Type B pancreatic cell (in vitro differentiated cells): Measurements from ENCODE around the gene TSHZ2. TPM values are rescaled to one million over a fixed set of nuclear protein-coding genes. Genes with fewer than 3 reads are reported as not detected.
"Not testable (repeated sequence)": the region's sequence is repeated elsewhere in the genome, so short reads cannot be mapped to it uniquely, and the experiment has no call there.

ENCODE experiments used
- DNase-seq: peaks from one replicate; pipeline ENCODE4 v3.0.0; 2021; ENCODE audit warnings: mixed read lengths; ENCODE audit not compliant: unreplicated experiment; ENCODE audit errors: extremely low spot score
- H3K27ac Mint-ChIP-seq: 2 replicates; pipeline ENCODE4 v1.8.0; 2021; ENCODE audit warnings: mild to moderate bottlenecking, mixed read lengths
- H3K27me3 Mint-ChIP-seq: 2 replicates; pipeline ENCODE4 v1.8.0; 2021; ENCODE audit warnings: mixed read lengths
- H3K36me3 Mint-ChIP-seq: 2 replicates; pipeline ENCODE4 v1.8.0; 2021; ENCODE audit warnings: mixed read lengths
- H3K4me1 Mint-ChIP-seq: one replicate; pipeline ENCODE4 v1.8.0; 2021; ENCODE audit warnings: mixed read lengths; ENCODE audit not compliant: unreplicated experiment
- H3K4me3 Mint-ChIP-seq: 2 replicates; pipeline ENCODE4 v1.8.0; 2021; ENCODE audit warnings: mild to moderate bottlenecking, mixed read lengths
- H3K9me3 Mint-ChIP-seq: 2 replicates; pipeline ENCODE4 v1.8.0; 2021; ENCODE audit warnings: mixed read lengths
- total RNA-seq: library from RNA; stranded (reverse); gene quantifications from 2 replicates; pipeline ENCODE4 v1.2.1, GENCODE V29; 2021; ENCODE audit warnings: low replicate concordance
- TF ChIP-seq, protein P1 (sequence below): fragments of 200-600 bp; sonication (generic); conservative IDR thresholded peaks from 2 replicates; pipeline ENCODE4 v1.5.0; 2021; ENCODE audit warnings: antibody characterized with exemption, mild to moderate bottlenecking

Gene TSHZ2
- total RNA-seq, 1 donor from 2014 or later = 45.5 TPM

- no peak for DNase-seq
- Mint-ChIP-seq H3K27me3 (no peaks in the 10 kb centered on the region), H3K36me3 (no peaks in the 10 kb centered on the region), H3K4me3 (peak overlapping the region; percentile 78), H3K27ac (peak overlapping the region; percentile 39), H3K9me3 (no peaks in the 10 kb centered on the region), H3K4me1 (peaks cover 1% of the 10 kb centered on the region)
- TF ChIP-seq, protein P1, sequence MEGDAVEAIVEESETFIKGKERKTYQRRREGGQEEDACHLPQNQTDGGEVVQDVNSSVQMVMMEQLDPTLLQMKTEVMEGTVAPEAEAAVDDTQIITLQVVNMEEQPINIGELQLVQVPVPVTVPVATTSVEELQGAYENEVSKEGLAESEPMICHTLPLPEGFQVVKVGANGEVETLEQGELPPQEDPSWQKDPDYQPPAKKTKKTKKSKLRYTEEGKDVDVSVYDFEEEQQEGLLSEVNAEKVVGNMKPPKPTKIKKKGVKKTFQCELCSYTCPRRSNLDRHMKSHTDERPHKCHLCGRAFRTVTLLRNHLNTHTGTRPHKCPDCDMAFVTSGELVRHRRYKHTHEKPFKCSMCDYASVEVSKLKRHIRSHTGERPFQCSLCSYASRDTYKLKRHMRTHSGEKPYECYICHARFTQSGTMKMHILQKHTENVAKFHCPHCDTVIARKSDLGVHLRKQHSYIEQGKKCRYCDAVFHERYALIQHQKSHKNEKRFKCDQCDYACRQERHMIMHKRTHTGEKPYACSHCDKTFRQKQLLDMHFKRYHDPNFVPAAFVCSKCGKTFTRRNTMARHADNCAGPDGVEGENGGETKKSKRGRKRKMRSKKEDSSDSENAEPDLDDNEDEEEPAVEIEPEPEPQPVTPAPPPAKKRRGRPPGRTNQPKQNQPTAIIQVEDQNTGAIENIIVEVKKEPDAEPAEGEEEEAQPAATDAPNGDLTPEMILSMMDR = no peak
Measured at GRCh38 chr20:53503517-53503919, 531.4 kb downstream of the TSHZ2 start.

GRCh38 chr20:53504106-53504505 lies 531.9 kb downstream of the TSHZ2 start:
- H3K36me3 Mint-ChIP-seq, H3K9me3 Mint-ChIP-seq, DNase-seq, H3K4me1 Mint-ChIP-seq, H3K27me3 Mint-ChIP-seq: not testable (repeated sequence)
- peak overlapping the region; percentile 39 for H3K27ac Mint-ChIP-seq
- peak overlapping the region; percentile 78 for H3K4me3 Mint-ChIP-seq

DNA sequence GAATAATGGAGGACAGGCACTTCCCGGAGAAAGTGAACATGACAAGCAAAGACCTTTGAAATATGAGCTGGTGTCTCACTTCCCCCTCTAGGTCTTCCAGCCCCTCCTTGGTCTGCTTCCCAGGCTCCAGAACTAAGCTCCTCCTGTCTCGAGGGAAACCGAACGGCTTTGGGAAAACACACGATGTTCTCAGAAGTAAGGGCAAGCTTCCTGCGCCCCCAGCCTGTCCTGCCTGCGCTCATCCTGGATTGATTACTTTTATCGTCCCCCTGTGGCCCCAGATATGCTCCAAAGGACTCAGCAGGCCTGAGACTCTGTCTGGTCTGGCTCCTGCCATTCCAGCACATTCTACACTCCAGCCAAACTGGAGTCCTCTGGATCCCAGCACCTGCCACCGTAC lies 538.1 kb downstream of the TSHZ2 start:
- no peaks in the 10 kb centered on the region for H3K36me3 Mint-ChIP-seq
- no peak overlapping the region for H3K27ac Mint-ChIP-seq
- H3K27me3 Mint-ChIP-seq = no peaks in the 10 kb centered on the region
- H3K4me3 Mint-ChIP-seq = no peak overlapping the region
- no peak for DNase-seq
- TF ChIP-seq, protein P1 = no peak
- H3K9me3 Mint-ChIP-seq = peaks cover 7% of the 10 kb centered on the region
- H3K4me1 Mint-ChIP-seq = peaks cover 7% of the 10 kb centered on the region

GRCh38 chr20:53510704-53511103 lies 538.5 kb downstream of the TSHZ2 start:
- Mint-ChIP-seq H3K27me3 (no peaks in the 10 kb centered on the region), H3K4me1 (peaks cover 10% of the 10 kb centered on the region), H3K9me3 (peaks cover 7% of the 10 kb centered on the region), H3K36me3 (no peaks in the 10 kb centered on the region), H3K27ac (no peak overlapping the region), H3K4me3 (no peak overlapping the region)
- DNase-seq = no peak
- TF ChIP-seq, protein P1 = no peak

DNA sequence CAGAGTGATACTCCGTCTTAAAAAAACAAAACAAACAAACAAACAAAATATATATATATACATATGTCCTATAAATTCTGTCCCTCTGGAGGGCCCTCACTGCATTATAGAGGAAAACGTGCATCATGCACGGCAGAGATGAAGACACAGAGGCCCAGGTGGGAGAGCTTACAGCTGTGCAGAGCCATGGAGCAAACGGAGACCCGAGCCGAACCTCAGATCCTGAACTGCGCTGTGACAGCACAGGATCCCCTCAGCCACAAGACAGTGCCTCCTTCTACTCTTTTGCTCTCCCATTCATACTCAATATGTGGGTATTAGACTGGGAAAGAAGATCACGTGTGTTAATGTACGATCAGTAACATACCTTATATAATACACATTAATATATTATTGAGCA lies 539.9 kb downstream of the TSHZ2 start:
- no peak overlapping the region for H3K4me3 Mint-ChIP-seq

DNA sequence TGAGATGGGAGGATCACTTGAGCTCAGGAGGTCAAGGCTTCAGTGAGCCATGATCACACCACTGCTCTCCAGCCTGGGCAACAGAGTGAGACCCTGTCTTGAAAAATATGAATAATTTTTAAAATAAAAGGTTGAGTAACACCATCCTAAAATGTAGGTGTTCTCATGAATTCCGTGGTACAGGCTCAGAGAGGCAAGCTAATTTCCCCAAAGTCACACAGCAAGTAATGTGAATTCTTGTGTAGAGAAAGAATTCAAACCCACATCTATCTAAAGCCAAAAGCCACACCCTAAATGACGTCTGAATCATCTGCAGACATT lies 541.0 kb downstream of the TSHZ2 start:
- peak overlapping the region; percentile 81 for H3K27ac Mint-ChIP-seq
- no peaks in the 10 kb centered on the region for H3K27me3 Mint-ChIP-seq
- TF ChIP-seq, protein P1 = no peak
- no peak for DNase-seq
- peaks cover 7% of the 10 kb centered on the region for H3K9me3 Mint-ChIP-seq
- H3K4me3 Mint-ChIP-seq = no peak overlapping the region
- no peaks in the 10 kb centered on the region for H3K36me3 Mint-ChIP-seq
- peaks cover 13% of the 10 kb centered on the region for H3K4me1 Mint-ChIP-seq

More for the DNA sequence above, 539.9 kb downstream of the TSHZ2 start:
- peaks cover 13% of the 10 kb centered on the region for H3K4me1 Mint-ChIP-seq
- H3K27ac Mint-ChIP-seq = no peak overlapping the region
- no peaks in the 10 kb centered on the region for H3K36me3 Mint-ChIP-seq
- H3K9me3 Mint-ChIP-seq = peaks cover 7% of the 10 kb centered on the region
- TF ChIP-seq, protein P1 = no peak
- no peaks in the 10 kb centered on the region for H3K27me3 Mint-ChIP-seq
- DNase-seq = no peak
